ENCODE measurements around the gene ARL2.

GRCh38 chr11:65013130-65013887 lies 651 bp upstream of the ARL2 start:
- TF ChIP-seq CTCF (IDR thresholded peaks at IDR 0.05) (peak; percentile 49 to 85 (median 72)), POLR2A (IDR thresholded peaks at IDR 0.05) (no peak)
